GM18508 (cell line): ENCODE measurements around the gene PIGM.
A peak's percentile ranks its signal among the peaks of the same experiment; 100 is the strongest.

Experiments used
- ATAC-seq: cut with Tn5 transposase; IDR thresholded peaks from one replicate; pipeline ENCODE4 v1.9.1; 2021; ENCODE audit warnings: moderate number of reproducible peaks; ENCODE audit not compliant: insufficient read depth, unreplicated experiment

Gene PIGM

GRCh38 chr1:160031365-160032164 is at the start of gene PIGM:
TSS of gene PIGM (minus strand) at chr1:160031990. CDS start at chr1:160031739, 251 bp downstream.
- ATAC-seq, result peak; percentile 71

GRCh38 chr1:160081261-160081936 is 49.6 kb upstream of the PIGM start, which contains the start of gene KCNJ9:
TSS of gene KCNJ9 (plus strand) at chr1:160081538. CDS start at chr1:160084031, 2,493 bp downstream.
- no peak for ATAC-seq

- no peak for ATAC-seq
Observed at GRCh38 chr1:160080381-160081100, 48.8 kb upstream of the PIGM start.

- no peak for ATAC-seq
Observed at GRCh38 chr1:160079448-160079847, 47.7 kb upstream of the PIGM start.

GRCh38 chr1:160078512-160079195 is 46.9 kb upstream of the PIGM start:
- no peak for ATAC-seq

- no peak for ATAC-seq
Observed at GRCh38 chr1:160077486-160077885, 45.7 kb upstream of the PIGM start.

GRCh38 chr1:160076295-160076694 is 44.5 kb upstream of the PIGM start:
- no peak for ATAC-seq

- ATAC-seq, result no peak
Observed at GRCh38 chr1:160075836-160076235, 44.0 kb upstream of the PIGM start.

- no peak for ATAC-seq
Observed at GRCh38 chr1:160074865-160075264, 43.1 kb upstream of the PIGM start.

- no peak for ATAC-seq
Observed at GRCh38 chr1:160071289-160071688, 39.5 kb upstream of the PIGM start.

- ATAC-seq, result no peak
Observed at GRCh38 chr1:160070243-160071163, 38.7 kb upstream of the PIGM start.

GRCh38 chr1:160069460-160070231 is 37.9 kb upstream of the PIGM start, which contains the start of gene KCNJ10:
TSS of gene KCNJ10 (minus strand) at chr1:160070160. CDS start at chr1:160042532, 27,628 bp downstream.
- ATAC-seq, result no peak

GRCh38 chr1:160068225-160068624 is 36.4 kb upstream of the PIGM start:
- ATAC-seq, result no peak

GRCh38 chr1:160066829-160067745 is 35.3 kb upstream of the PIGM start:
- no peak for ATAC-seq

GRCh38 chr1:160064746-160065145 is 33.0 kb upstream of the PIGM start:
- ATAC-seq, result no peak

GRCh38 chr1:160064164-160064563 is 32.4 kb upstream of the PIGM start:
- no peak for ATAC-seq

- ATAC-seq, result no peak
Observed at GRCh38 chr1:160063176-160063575, 31.4 kb upstream of the PIGM start.

GRCh38 chr1:160062230-160062532 is 30.4 kb upstream of the PIGM start:
- ATAC-seq, result no peak
